Liver (tissue), 9 donors: ENCODE data around the gene LRRC74B. TPM values are rescaled to one million over a fixed set of nuclear protein-coding genes. Genes with fewer than 3 reads are reported as not detected.

Source experiments
- DNase-seq: peaks from one replicate; pipeline ENCODE4 v3.0.0-alpha.2; 2017; ENCODE audit warnings: low spot score
- H3K27ac ChIP-seq, 2 donors: one replicate each; pipeline ENCODE4 v1.7.0; 2013; ENCODE audit warnings: inconsistent platforms in 2 of 2, low read length in 2 of 2, control low read depth in 1 of 2, low read depth in 1 of 2, mild to moderate bottlenecking in 1 of 2
- H3K27me3 ChIP-seq, 4 donors: one replicate each; pipeline versions ENCODE4 v1.6.1 to v1.7.0; 2013; ENCODE audit warnings: low read length in 3 of 4, inconsistent platforms in 1 of 4, mild to moderate bottlenecking in 1 of 4, moderate library complexity in 1 of 4; ENCODE audit not compliant: control insufficient read depth in 4 of 4, insufficient read depth in 4 of 4
- H3K36me3 ChIP-seq, 4 donors: one replicate each; pipeline versions ENCODE4 v1.6.1 to v1.7.0; 2013; ENCODE audit warnings: low read length in 3 of 4, mild to moderate bottlenecking in 3 of 4, low read depth in 1 of 4, moderate library complexity in 1 of 4; ENCODE audit not compliant: control insufficient read depth in 4 of 4, insufficient read depth in 3 of 4
- H3K4me1 ChIP-seq, 4 donors: one replicate each; pipeline versions ENCODE4 v1.6.1 to v1.7.0; 2013; ENCODE audit warnings: low read length in 3 of 4, mild to moderate bottlenecking in 3 of 4, moderate library complexity in 1 of 4; ENCODE audit not compliant: control insufficient read depth in 4 of 4, insufficient read depth in 4 of 4
- H3K4me3 ChIP-seq, 3 donors: one replicate each; pipeline versions ENCODE4 v1.6.1 to v1.7.0; 2013; ENCODE audit warnings: low read length in 3 of 3, control low read depth in 1 of 3, low read depth in 1 of 3, mild to moderate bottlenecking in 1 of 3
- H3K9ac ChIP-seq, 2 donors: one replicate each; pipeline ENCODE4 v1.7.0; 2013; ENCODE audit warnings: low read length in 2 of 2, mild to moderate bottlenecking in 2 of 2, moderate library complexity in 2 of 2, control low read depth in 1 of 2, low read depth in 1 of 2
- H3K9me3 ChIP-seq, 4 donors: one replicate each; pipeline versions ENCODE4 v1.6.1 to v1.7.0; 2013; ENCODE audit warnings: low read length in 3 of 4; ENCODE audit not compliant: control insufficient read depth in 4 of 4
- FOXA1 ChIP-seq: IDR thresholded peaks from 2 replicates; pipeline ENCODE4 v1.6.1; 2016; ENCODE audit warnings: antibody characterized with exemption
- FOXA2 ChIP-seq: IDR thresholded peaks from 2 replicates; pipeline ENCODE4 v1.6.1; 2016; ENCODE audit warnings: antibody characterized with exemption
- GABPA ChIP-seq, 2 donors: IDR thresholded peaks in 1 of 2; conservative IDR thresholded peaks in 1 of 2; 2 replicates each; pipeline ENCODE4 v1.6.1; 2016; ENCODE audit warnings: antibody characterized with exemption in 2 of 2, mild to moderate bottlenecking in 1 of 2, moderate library complexity in 1 of 2
- HNF4A ChIP-seq, 2 donors: conservative IDR thresholded peaks; 2 replicates each; pipeline ENCODE4 v1.6.1; 2016; ENCODE audit warnings: antibody characterized with exemption in 2 of 2, mild to moderate bottlenecking in 2 of 2
- HNF4G ChIP-seq: IDR thresholded peaks from 2 replicates; pipeline ENCODE4 v1.6.1; 2016; ENCODE audit warnings: antibody characterized with exemption
- JUND ChIP-seq, 2 donors: IDR thresholded peaks; 2 replicates each; pipeline ENCODE4 v1.6.1; 2016; ENCODE audit warnings: antibody characterized with exemption in 2 of 2
- NR2F2 ChIP-seq: IDR thresholded peaks from 2 replicates; pipeline ENCODE4 v1.6.1; 2016; ENCODE audit warnings: antibody characterized with exemption
- RAD21 ChIP-seq, 2 donors: IDR thresholded peaks; 2 replicates each; pipeline ENCODE4 v1.6.1; 2016; ENCODE audit warnings: antibody characterized with exemption in 2 of 2, mild to moderate bottlenecking in 2 of 2
- SP1 ChIP-seq: IDR thresholded peaks from 2 replicates; pipeline ENCODE4 v1.6.1; 2018; ENCODE audit warnings: antibody characterized with exemption, mild to moderate bottlenecking
- TAF1 ChIP-seq: conservative IDR thresholded peaks from 2 replicates; pipeline ENCODE4 v1.6.1; 2016; ENCODE audit warnings: antibody characterized with exemption, mild to moderate bottlenecking
- YY1 ChIP-seq: IDR thresholded peaks from 2 replicates; pipeline ENCODE4 v1.6.1; 2016; ENCODE audit warnings: antibody characterized with exemption, mild to moderate bottlenecking
- WGBS: extraction: QIAGEN DNeasy Blood & Tissue Kit; methylation state at CpG from one replicate; pipeline ENCODE4 v1.1.7; 2013; 5-methylcytosine and 5-hydroxymethylcytosine counted together
- polyA plus RNA-seq, 2 donors: library from polyadenylated mRNA; stranded (reverse) in 1 of 2; unstranded in 1 of 2; fragments of 200-250 nt in 1 of 2; fragments of >200 nt in 1 of 2; fragmentation: Nextera tagmentation in 1 of 2; extraction: Ambion mirVana in 1 of 2; gene quantifications; one replicate each; pipeline versions ENCODE4 v1.2.1 to v1.2.3, GENCODE V29; 2013 to 2015
- total RNA-seq, 2 donors: library from RNA; depleted of rRNA; stranded (reverse); fragments of >200 nt; gene quantifications; one replicate each; pipeline ENCODE4 v1.2.3, GENCODE V29; 2014
- TF ChIP-seq, protein P1 (sequence below): IDR thresholded peaks from 2 replicates; pipeline ENCODE4 v1.6.1; 2016; ENCODE audit warnings: antibody characterized with exemption
- TF ChIP-seq, protein P2 (sequence below): IDR thresholded peaks from 2 replicates; pipeline ENCODE4 v1.6.1; 2016; ENCODE audit warnings: antibody characterized with exemption
- TF ChIP-seq, protein P3 (sequence below): fragments of 150-350 bp; IDR thresholded peaks from 2 replicates; pipeline ENCODE4 v1.5.1; 2017; ENCODE audit warnings: improper control_type of control experiment, low read depth, low read length; ENCODE audit not compliant: missing input control
- TF ChIP-seq, protein P4 (sequence below): IDR thresholded peaks from 2 replicates; pipeline ENCODE4 v1.6.1; 2016; ENCODE audit warnings: antibody characterized with exemption
- donor health status: healthy.
- donor health status: healthy.
- donor health status: healthy.
- donor health status: healthy.
- donor health status: healthy.

The LRRC74B gene
- total and polyA plus RNA-seq, 4 donors = not detected

DNA sequence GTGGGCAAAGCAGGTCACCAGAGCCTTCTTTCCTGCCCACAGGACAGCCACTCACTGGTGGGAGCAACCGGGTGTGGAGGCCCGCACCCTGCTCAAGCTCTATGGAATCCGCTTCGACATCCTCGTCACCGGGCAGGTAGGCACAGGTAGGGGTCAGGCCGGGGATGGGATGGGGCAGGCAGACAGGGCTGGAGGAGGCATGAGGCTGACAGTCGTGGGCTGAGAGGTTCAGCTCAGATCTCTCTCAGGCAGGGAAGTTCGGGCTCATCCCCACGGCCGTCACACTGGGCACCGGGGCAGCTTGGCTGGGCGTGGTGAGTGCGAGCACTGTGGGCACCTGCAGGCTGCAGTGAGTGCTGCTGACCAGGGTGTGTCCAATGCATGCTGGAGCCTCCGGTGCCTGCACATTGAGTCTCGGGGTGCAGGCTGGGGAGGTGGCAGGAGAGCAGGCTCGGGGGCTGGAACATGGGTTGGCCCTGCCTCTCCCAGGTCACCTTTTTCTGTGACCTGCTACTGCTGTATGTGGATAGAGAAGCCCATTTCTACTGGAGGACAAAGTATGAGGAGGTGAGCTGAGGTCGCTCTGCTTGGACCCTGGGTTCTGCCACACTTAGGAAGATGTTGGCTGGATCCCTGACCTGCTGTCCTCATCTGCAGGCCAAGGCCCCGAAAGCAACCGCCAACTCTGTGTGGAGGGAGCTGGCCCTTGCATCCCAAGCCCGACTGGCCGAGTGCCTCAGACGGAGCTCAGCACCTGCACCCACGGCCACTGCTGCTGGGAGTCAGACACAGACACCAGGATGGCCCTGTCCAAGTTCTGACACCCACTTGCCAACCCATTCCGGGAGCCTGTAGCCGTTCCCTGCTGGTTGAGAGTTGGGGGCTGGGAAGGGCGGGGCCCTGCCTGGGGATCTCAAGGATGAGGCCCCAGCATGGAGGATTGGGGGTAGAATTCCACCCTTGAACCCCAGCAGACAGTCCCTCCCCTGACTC, 19.7 kb upstream of the LRRC74B start:
- Histone ChIP-seq H3K4me1 (no peaks in the 10 kb centered on the region), H3K9me3 (no peaks in the 10 kb centered on the region), H3K27ac (no peak overlapping the region), H3K4me3 (no peak overlapping the region), H3K27me3 (no peaks in the 10 kb centered on the region), H3K9ac (no peak overlapping the region), H3K36me3 (no peaks in the 10 kb centered on the region)
- no peak for DNase-seq
- WGBS = 93% methylated on average over 27 of the region's 27 CpGs
- no peak for TF ChIP-seq FOXA2
- TF ChIP-seq, protein P1, sequence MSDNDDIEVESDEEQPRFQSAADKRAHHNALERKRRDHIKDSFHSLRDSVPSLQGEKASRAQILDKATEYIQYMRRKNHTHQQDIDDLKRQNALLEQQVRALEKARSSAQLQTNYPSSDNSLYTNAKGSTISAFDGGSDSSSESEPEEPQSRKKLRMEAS = no peak
- TF ChIP-seq, protein P2, sequence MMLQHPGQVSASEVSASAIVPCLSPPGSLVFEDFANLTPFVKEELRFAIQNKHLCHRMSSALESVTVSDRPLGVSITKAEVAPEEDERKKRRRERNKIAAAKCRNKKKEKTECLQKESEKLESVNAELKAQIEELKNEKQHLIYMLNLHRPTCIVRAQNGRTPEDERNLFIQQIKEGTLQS = no peak
- no peak for TF ChIP-seq NR2F2
- TF ChIP-seq FOXA1 = no peak
- TF ChIP-seq GABPA (IDR thresholded peaks at IDR 0.05 in 1 of 2, conservative IDR thresholded peaks at IDR 0.05 in 1 of 2) = no peak
- no peak for TF ChIP-seq HNF4G

DNA sequence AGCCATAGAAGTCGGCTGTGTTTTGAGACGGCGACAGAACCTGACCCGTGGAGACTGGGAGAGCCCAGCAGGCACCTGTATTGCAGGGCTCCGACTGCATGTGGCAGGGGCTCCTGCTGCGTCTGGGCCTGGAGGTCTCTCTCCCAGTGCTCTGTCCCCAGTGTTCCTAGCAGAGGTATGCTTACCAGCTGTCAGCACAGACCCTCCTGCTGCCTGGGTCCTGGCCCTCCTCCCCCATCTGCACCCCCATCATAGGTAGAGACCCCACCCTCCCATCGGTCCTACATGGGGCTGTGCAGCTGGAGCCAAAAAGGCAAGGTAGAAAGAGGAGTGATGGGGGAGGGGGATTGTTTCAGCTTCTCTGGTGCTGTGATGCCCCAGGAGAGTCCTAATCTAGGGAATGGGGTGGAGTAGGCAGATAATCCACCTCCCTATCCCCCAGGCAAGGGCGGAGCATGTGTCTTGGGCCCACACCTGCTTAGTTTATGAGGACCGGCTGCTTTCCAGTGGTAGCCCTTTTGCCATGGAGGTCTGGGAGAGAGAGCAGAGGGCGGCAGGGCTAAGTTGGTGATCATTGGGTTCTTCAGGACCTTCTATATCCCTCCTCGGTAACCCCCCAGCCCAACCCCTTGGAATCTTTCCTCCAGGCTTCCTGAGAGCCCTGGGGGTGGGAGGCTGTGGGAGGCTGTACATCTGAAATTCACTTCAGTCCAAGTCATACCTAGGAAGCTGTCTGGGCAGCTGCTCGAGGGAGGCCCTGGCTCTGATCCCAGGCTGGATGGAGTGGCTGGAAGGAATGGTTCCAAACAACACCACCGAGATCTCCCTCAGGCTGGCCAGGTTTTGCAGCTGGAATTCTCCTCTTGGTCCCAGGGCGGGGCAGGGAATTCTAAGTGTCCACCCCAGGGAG, 18.7 kb upstream of the LRRC74B start:
- no peaks in the 10 kb centered on the region for H3K4me1 ChIP-seq
- H3K9me3 ChIP-seq = no peaks in the 10 kb centered on the region
- H3K4me3 ChIP-seq = no peak overlapping the region
- H3K27me3 ChIP-seq = no peaks in the 10 kb centered on the region
- no peak for DNase-seq
- H3K36me3 ChIP-seq = no peaks in the 10 kb centered on the region
- no peak overlapping the region for H3K9ac ChIP-seq
- TF ChIP-seq NR2F2 (no peak), GABPA (IDR thresholded peaks at IDR 0.05 in 1 of 2, conservative IDR thresholded peaks at IDR 0.05 in 1 of 2) (no peak), HNF4A (conservative IDR thresholded peaks at IDR 0.05) (no peak), HNF4G (no peak), YY1 (no peak), FOXA2 (no peak), JUND (IDR thresholded peaks at IDR 0.05) (no peak), SP1 (no peak), RAD21 (IDR thresholded peaks at IDR 0.05) (no peak), TAF1 (no peak)
- TF ChIP-seq, protein P3, sequence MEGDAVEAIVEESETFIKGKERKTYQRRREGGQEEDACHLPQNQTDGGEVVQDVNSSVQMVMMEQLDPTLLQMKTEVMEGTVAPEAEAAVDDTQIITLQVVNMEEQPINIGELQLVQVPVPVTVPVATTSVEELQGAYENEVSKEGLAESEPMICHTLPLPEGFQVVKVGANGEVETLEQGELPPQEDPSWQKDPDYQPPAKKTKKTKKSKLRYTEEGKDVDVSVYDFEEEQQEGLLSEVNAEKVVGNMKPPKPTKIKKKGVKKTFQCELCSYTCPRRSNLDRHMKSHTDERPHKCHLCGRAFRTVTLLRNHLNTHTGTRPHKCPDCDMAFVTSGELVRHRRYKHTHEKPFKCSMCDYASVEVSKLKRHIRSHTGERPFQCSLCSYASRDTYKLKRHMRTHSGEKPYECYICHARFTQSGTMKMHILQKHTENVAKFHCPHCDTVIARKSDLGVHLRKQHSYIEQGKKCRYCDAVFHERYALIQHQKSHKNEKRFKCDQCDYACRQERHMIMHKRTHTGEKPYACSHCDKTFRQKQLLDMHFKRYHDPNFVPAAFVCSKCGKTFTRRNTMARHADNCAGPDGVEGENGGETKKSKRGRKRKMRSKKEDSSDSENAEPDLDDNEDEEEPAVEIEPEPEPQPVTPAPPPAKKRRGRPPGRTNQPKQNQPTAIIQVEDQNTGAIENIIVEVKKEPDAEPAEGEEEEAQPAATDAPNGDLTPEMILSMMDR = no peak
- TF ChIP-seq, protein P1 = no peak
- TF ChIP-seq, protein P4, sequence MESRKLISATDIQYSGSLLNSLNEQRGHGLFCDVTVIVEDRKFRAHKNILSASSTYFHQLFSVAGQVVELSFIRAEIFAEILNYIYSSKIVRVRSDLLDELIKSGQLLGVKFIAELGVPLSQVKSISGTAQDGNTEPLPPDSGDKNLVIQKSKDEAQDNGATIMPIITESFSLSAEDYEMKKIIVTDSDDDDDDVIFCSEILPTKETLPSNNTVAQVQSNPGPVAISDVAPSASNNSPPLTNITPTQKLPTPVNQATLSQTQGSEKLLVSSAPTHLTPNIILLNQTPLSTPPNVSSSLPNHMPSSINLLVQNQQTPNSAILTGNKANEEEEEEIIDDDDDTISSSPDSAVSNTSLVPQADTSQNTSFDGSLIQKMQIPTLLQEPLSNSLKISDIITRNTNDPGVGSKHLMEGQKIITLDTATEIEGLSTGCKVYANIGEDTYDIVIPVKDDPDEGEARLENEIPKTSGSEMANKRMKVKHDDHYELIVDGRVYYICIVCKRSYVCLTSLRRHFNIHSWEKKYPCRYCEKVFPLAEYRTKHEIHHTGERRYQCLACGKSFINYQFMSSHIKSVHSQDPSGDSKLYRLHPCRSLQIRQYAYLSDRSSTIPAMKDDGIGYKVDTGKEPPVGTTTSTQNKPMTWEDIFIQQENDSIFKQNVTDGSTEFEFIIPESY = no peak
- WGBS = 84% methylated on average over 14 of the region's 14 CpGs
- no peak overlapping the region for H3K27ac ChIP-seq
